H1 (cell line): ENCODE results near the gene FHAD1. TPM values are rescaled to one million over a fixed set of nuclear protein-coding genes. Genes with fewer than 3 reads are reported as not detected.
A peak's percentile ranks its signal among the peaks of the same experiment; 100 is the strongest.

Experiments
- CTCF ChIA-PET: fragments of 300-600 bp; sonication (Branson Sonifier 250); formaldehyde crosslinking; loops from one replicate; lab custom pipeline; 2021; ENCODE audit not compliant: partially characterized antibody; lab: Charles Lee
- POLR2A ChIA-PET: fragments of 300-600 bp; sonication (Branson Sonifier 250); formaldehyde crosslinking; loops from one replicate; lab custom pipeline; 2021; ENCODE audit warnings: inconsistent platforms; ENCODE audit not compliant: partially characterized antibody; lab: Charles Lee
- DNase-seq, 2 experiments: peaks; one replicate each; pipeline versions ENCODE4 v3.0.0 to v3.0.0-alpha.2; 2010 to 2022; ENCODE audit warnings: low spot score in 2 of 2, low read depth in 1 of 2, mixed read lengths in 1 of 2
- FAIRE-seq: peaks from 2 replicates; lab custom pipeline; 2011; peaks lifted over from hg19 to GRCh38; lab: Jason Lieb, UNC
- H2AFZ ChIP-seq: 2 replicates; pipeline ENCODE4 v1.8.1; 2012; ENCODE audit warnings: low read length, inconsistent platforms
- H2AK5ac ChIP-seq: 2 replicates; pipeline ENCODE4 v1.6.1; 2013; ENCODE audit warnings: low read depth, low read length
- H2BK120ac ChIP-seq: replicated peaks from 2 replicates; pipeline ENCODE3; 2013; ENCODE audit warnings: low read depth, low read length, inconsistent platforms
- H2BK12ac ChIP-seq: 2 replicates; pipeline ENCODE4 v1.6.1; 2013; ENCODE audit warnings: low read depth, low read length
- H2BK15ac ChIP-seq: 2 replicates; pipeline ENCODE4 v1.6.1; 2013; ENCODE audit warnings: low read length
- H2BK20ac ChIP-seq: 2 replicates; pipeline ENCODE4 v1.6.1; 2013; ENCODE audit warnings: low read length
- H2BK5ac ChIP-seq: 2 replicates; pipeline ENCODE4 v1.6.1; 2013; ENCODE audit warnings: low read depth, low read length
- H3K14ac ChIP-seq: 2 replicates; pipeline ENCODE4 v1.6.1; 2013; ENCODE audit warnings: inconsistent platforms; ENCODE audit not compliant: insufficient read length
- H3K18ac ChIP-seq: 2 replicates; pipeline ENCODE4 v1.6.1; 2013; ENCODE audit warnings: low read length; ENCODE audit errors: extremely low read depth
- H3K23ac ChIP-seq: 2 replicates; pipeline ENCODE4 v1.6.1; 2013; ENCODE audit warnings: inconsistent platforms; ENCODE audit not compliant: insufficient read length
- H3K23me2 ChIP-seq: 2 replicates; pipeline ENCODE4 v1.6.1; 2013; ENCODE audit warnings: low read depth, low read length
- H3K27ac ChIP-seq: 2 replicates; pipeline ENCODE4 v1.6.1; 2011; ENCODE audit warnings: low read depth, low read length, inconsistent platforms
- H3K27me3 ChIP-seq, 4 experiments: replicated peaks in 1 of 4; 1 replicate in 1 of 4; 2 replicates in 3 of 4; pipeline versions ENCODE4 v1.6.1 to v1.8.1; 2011 to 2013; ENCODE audit warnings: low read length in 3 of 4, mild to moderate bottlenecking in 3 of 4, inconsistent platforms in 2 of 4, mixed read lengths in 2 of 4, moderate library complexity in 1 of 4; ENCODE audit not compliant: control insufficient read depth in 3 of 4, insufficient read depth in 3 of 4; ENCODE audit errors: extremely low read depth in 1 of 4
- H3K36me3 ChIP-seq, 4 experiments: 2 replicates each; pipeline versions ENCODE4 v1.6.1 to v1.8.1; 2011 to 2013; ENCODE audit warnings: mild to moderate bottlenecking in 4 of 4, low read length in 3 of 4, moderate library complexity in 2 of 4, control low read depth in 1 of 4, inconsistent platforms in 1 of 4; ENCODE audit not compliant: insufficient read depth in 4 of 4, control insufficient read depth in 2 of 4
- H3K4ac ChIP-seq: replicated peaks from 2 replicates; pipeline ENCODE3; 2013; ENCODE audit warnings: low read length, low read depth, mixed read lengths, inconsistent platforms; ENCODE audit not compliant: insufficient read length
- H3K4me1 ChIP-seq, 4 experiments: replicated peaks in 1 of 4; 1 replicate in 1 of 4; 2 replicates in 3 of 4; pipeline versions ENCODE4 v1.6.1 to v1.8.1; 2011 to 2013; ENCODE audit warnings: low read length in 3 of 4, inconsistent platforms in 2 of 4, mixed read lengths in 1 of 4; ENCODE audit not compliant: insufficient read depth in 4 of 4, control insufficient read depth in 3 of 4
- H3K4me2 ChIP-seq, 2 experiments: 2 replicates each; pipeline versions ENCODE4 v1.6.1 to v1.8.1; 2011 to 2013; ENCODE audit warnings: low read depth in 2 of 2, low read length in 2 of 2, control low read depth in 1 of 2, inconsistent platforms in 1 of 2, mild to moderate bottlenecking in 1 of 2; ENCODE audit not compliant: insufficient read depth in 1 of 2
- H3K4me3 ChIP-seq, 4 experiments: fragments of 200-600, 300-600 bp in 1 of 4; sonication (generic), shearing (Covaris generic), sonication (Bioruptor Twin) in 1 of 4; 2 replicates each; pipeline versions ENCODE4 v1.5.1 to v1.8.1; 2011 to 2016; ENCODE audit warnings: low read length in 4 of 4, low read depth in 3 of 4, control low read depth in 2 of 4, inconsistent platforms in 2 of 4, mild to moderate bottlenecking in 2 of 4, mixed read lengths in 1 of 4, moderate library complexity in 1 of 4; ENCODE audit not compliant: insufficient read depth in 2 of 4; ENCODE audit errors: extremely low read depth in 1 of 4
- H3K56ac ChIP-seq: replicated peaks from 2 replicates; pipeline ENCODE3; 2013; ENCODE audit warnings: low read depth, mild to moderate bottlenecking, mixed read lengths, low read length, inconsistent platforms; ENCODE audit not compliant: insufficient read length
- H3K79me1 ChIP-seq: 2 replicates; pipeline ENCODE4 v1.6.1; 2013; ENCODE audit warnings: low read depth, low read length, control low read depth
- H3K79me2 ChIP-seq, 2 experiments: 2 replicates each; pipeline versions ENCODE4 v1.6.1 to v1.8.1; 2012 to 2013; ENCODE audit warnings: low read length in 2 of 2, mild to moderate bottlenecking in 2 of 2, inconsistent platforms in 1 of 2; ENCODE audit not compliant: insufficient read depth in 2 of 2, control insufficient read depth in 1 of 2
- H3K9ac ChIP-seq, 4 experiments: replicated peaks in 1 of 4; 1 replicate in 1 of 4; 2 replicates in 3 of 4; pipeline versions ENCODE4 v1.6.1 to v1.8.1; 2011 to 2013; ENCODE audit warnings: low read depth in 3 of 4, low read length in 3 of 4, control low read depth in 2 of 4, mild to moderate bottlenecking in 2 of 4, moderate library complexity in 2 of 4, inconsistent platforms in 1 of 4; ENCODE audit errors: extremely low read depth in 1 of 4
- H3K9me3 ChIP-seq, 2 experiments: 2 replicates each; pipeline versions ENCODE4 v1.6.1 to v1.8.1; 2012 to 2013; ENCODE audit warnings: mild to moderate bottlenecking in 2 of 2, moderate library complexity in 2 of 2, control low read depth in 1 of 2, inconsistent platforms in 1 of 2, low read depth in 1 of 2, low read length in 1 of 2, mixed read lengths in 1 of 2; ENCODE audit not compliant: insufficient read depth in 2 of 2
- H4K20me1 ChIP-seq, 2 experiments: replicated peaks in 1 of 2; 2 replicates each; pipeline versions ENCODE3 to v1.8.1; 2011 to 2013; ENCODE audit warnings: inconsistent platforms in 2 of 2, low read length in 2 of 2, mild to moderate bottlenecking in 1 of 2; ENCODE audit not compliant: insufficient read depth in 2 of 2, control insufficient read depth in 1 of 2
- H4K5ac ChIP-seq: 2 replicates; pipeline ENCODE4 v1.6.1; 2013; ENCODE audit warnings: low read length, low read depth, mixed read lengths, inconsistent platforms; ENCODE audit not compliant: insufficient read length
- H4K8ac ChIP-seq: 2 replicates; pipeline ENCODE4 v1.8.0; 2013; ENCODE audit warnings: mild to moderate bottlenecking, moderate library complexity, low read length, inconsistent platforms; ENCODE audit not compliant: insufficient read depth; ENCODE audit errors: extremely low read depth
- H4K91ac ChIP-seq: replicated peaks from 2 replicates; pipeline ENCODE3; 2013; ENCODE audit warnings: low read length, mixed read lengths, inconsistent platforms; ENCODE audit not compliant: insufficient read length
- POU5F1 ChIP-seq: IDR thresholded peaks from 2 replicates; pipeline ENCODE4 v1.6.1; 2011; ENCODE audit warnings: low read depth, mild to moderate bottlenecking, low read length, moderate library complexity
- WGBS, 2 experiments: shearing (Covaris generic) in 1 of 2; methylation state at CpG; one replicate each; pipeline versions ENCODE4 v1.1.6 to v1.1.7; 2013 to 2015; ENCODE audit warnings: low lambda C conversion rate in 2 of 2, mixed read lengths in 2 of 2, inconsistent platforms in 1 of 2, low coverage in 1 of 2, missing lambda C conversion rate in 1 of 2; ENCODE audit not compliant: insufficient replicate concordance in 2 of 2, insufficient coverage in 1 of 2, insufficient read length in 1 of 2; ENCODE audit errors: extremely low coverage in 1 of 2, missing lambda C conversion rate in 1 of 2; 5-methylcytosine and 5-hydroxymethylcytosine counted together
- polyA plus RNA-seq, 7 experiments: library from polyadenylated mRNA; depleted of rRNA in 3 of 7; stranded (reverse) in 5 of 7; unstranded in 2 of 7; fragments of >200 nt in 5 of 7; fragments of 200-250 nt in 2 of 7; gene quantifications; 1 replicate in 5 of 7; 2 replicates in 1 of 7; 4 replicates in 1 of 7; pipeline versions ENCODE4 v1.2.1 to v1.2.3, GENCODE V29; 2011 to 2013; ENCODE audit warnings: missing spikeins in 2 of 7, mixed read lengths in 2 of 7
- total RNA-seq: library from RNA; stranded (reverse); fragmentation: NEBNext Ultra II Directional; extraction: Animal tissue kit (Norgen Biotek cat#: 25700); gene quantifications from 2 replicates; pipeline ENCODE4 v1.2.1, GENCODE V29; 2021
- TF ChIP-seq, protein P1 (sequence below), 3 experiments: IDR thresholded peaks; 1 replicate in 2 of 3; 2 replicates in 1 of 3; pipeline versions ENCODE4 v1.5.1 to v1.6.1; 2011; ENCODE audit warnings: low read length in 3 of 3, mild to moderate bottlenecking in 3 of 3, inconsistent platforms in 2 of 3, low read depth in 1 of 3, moderate library complexity in 1 of 3; ENCODE audit not compliant: insufficient read depth in 1 of 3; ENCODE audit errors: control extremely low read depth in 1 of 3

Gene FHAD1
- total and polyA plus RNA-seq, 2 of the 8 experiments (the other 6 are each of a cell fraction or from before 2014, with no cell fraction given), result 0.39 to 0.69 TPM

DNA sequence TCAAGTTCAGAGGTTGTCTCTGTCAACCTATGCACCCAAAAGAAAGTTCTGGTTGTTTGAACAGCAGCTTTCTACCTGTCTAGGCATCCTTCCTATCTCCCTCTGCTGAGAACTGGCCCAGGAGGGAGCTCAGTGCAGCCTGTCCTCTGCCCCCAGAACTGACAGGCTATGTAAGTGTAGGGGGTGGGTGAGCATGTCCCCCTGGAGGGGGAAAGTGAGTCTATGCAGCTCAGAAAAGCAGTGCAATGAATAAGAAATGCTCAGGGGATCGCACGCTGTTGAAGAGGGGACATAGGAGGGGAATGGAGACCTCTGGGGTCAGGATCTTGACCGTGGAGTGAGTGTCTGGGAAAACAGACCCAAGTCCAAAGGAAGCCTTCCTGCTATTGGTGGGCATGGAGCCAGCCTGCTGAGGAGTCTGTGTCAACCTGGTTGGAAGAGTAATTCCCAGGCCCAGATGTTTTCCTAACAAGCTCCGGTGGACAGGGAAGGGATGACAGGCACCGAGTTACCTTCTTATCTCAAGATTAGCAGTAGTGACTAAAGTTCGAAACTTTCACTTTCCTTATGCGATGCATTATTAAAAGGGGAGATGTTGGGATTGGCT lies 26.1 kb upstream of the FHAD1 start:
- H4K20me1 ChIP-seq, result no peaks in the 10 kb centered on the region
- H3K4ac ChIP-seq, result no peak overlapping the region
- peaks cover 0 to 2% (median 0%) of the 10 kb centered on the region in 4 experiments; a peak in 1 of 7 replicates for H3K4me1 ChIP-seq
- H2BK5ac ChIP-seq, result no peak overlapping the region
- no peak overlapping the region for H2AFZ ChIP-seq
- ChIA-PET CTCF (interaction anchor here (0.5 to 2.2 kb wide), 8 partner anchors 10 to 83 kb away, joined by 3 to 6 read pairs (median 4); partner anchors contain the start of gene TMEM51), POLR2A (interaction anchor here (1.2 to 1.5 kb wide), 2 partner anchors 9 to 29 kb away, joined by 3 read pairs; no protein-coding TSS in a partner anchor)
- peaks cover 2% of the 10 kb centered on the region; the same call in 1 of the 2 replicates for H3K23me2 ChIP-seq
- H4K5ac ChIP-seq, result no peak overlapping the region
- no peak overlapping the region for H3K23ac ChIP-seq
- H3K79me1 ChIP-seq, result no peaks in the 10 kb centered on the region
- H3K79me2 ChIP-seq, result no peaks in the 10 kb centered on the region
- no peak overlapping the region for H3K14ac ChIP-seq
- H2BK20ac ChIP-seq, result no peak overlapping the region
- H3K27ac ChIP-seq, result no peak overlapping the region
- H3K27me3 ChIP-seq, result no peaks in the 10 kb centered on the region
- H2BK12ac ChIP-seq, result no peak overlapping the region
- no peak overlapping the region for H3K56ac ChIP-seq
- peaks cover 6 to 13% (median 9%) of the 10 kb centered on the region in 4 experiments; a peak in 5 of 8 replicates for H3K36me3 ChIP-seq
- no peak overlapping the region for H4K91ac ChIP-seq
- no peak overlapping the region for H2BK15ac ChIP-seq
- no peak overlapping the region for H3K4me2 ChIP-seq
- H2AK5ac ChIP-seq, result no peak overlapping the region
- no peak overlapping the region for H4K8ac ChIP-seq
- TF ChIP-seq POU5F1, result no peak
- TF ChIP-seq, protein P1, sequence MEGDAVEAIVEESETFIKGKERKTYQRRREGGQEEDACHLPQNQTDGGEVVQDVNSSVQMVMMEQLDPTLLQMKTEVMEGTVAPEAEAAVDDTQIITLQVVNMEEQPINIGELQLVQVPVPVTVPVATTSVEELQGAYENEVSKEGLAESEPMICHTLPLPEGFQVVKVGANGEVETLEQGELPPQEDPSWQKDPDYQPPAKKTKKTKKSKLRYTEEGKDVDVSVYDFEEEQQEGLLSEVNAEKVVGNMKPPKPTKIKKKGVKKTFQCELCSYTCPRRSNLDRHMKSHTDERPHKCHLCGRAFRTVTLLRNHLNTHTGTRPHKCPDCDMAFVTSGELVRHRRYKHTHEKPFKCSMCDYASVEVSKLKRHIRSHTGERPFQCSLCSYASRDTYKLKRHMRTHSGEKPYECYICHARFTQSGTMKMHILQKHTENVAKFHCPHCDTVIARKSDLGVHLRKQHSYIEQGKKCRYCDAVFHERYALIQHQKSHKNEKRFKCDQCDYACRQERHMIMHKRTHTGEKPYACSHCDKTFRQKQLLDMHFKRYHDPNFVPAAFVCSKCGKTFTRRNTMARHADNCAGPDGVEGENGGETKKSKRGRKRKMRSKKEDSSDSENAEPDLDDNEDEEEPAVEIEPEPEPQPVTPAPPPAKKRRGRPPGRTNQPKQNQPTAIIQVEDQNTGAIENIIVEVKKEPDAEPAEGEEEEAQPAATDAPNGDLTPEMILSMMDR (IDR thresholded peaks at IDR 0.05; ENCODE audit: control extremely low read depth in 1 of 3, insufficient read depth in 1 of 3, low read depth in 1 of 3, low read length in 3 of 3), result peak in 1 of 3 experiments; percentile 12; a peak in 1 of 4 replicates
- H3K18ac ChIP-seq, result no peak overlapping the region
- no peak overlapping the region for H3K4me3 ChIP-seq
- FAIRE-seq (no peak), DNase-seq (no peak)
- H2BK120ac ChIP-seq, result no peak overlapping the region
- 89% methylated on average over 7 of the region's 7 CpGs; no CpG with 5 or more reads in 1 of the 2 experiments for WGBS, 2 experiments
- H3K9ac ChIP-seq, result no peak overlapping the region
- H3K9me3 ChIP-seq, result peaks cover 8% of the 10 kb centered on the region in 2 experiments; a peak in 2 of 4 replicates
